ENCODE measurements around the gene SPOCD1.

Gene SPOCD1

GRCh38 chr1:31856140-31856539, 40.3 kb upstream of the SPOCD1 start:
- TF ChIP-seq CTCF (IDR thresholded peaks at IDR 0.05; ENCODE audit: borderline replicate concordance, insufficient read depth, low read depth, low read length) = no peak
- no peak overlapping the region for H3K4me3 ChIP-seq (ENCODE audit: low read depth, low read length)

GRCh38 chr1:31855038-31855845, 39.4 kb upstream of the SPOCD1 start:
- TF ChIP-seq CTCF (IDR thresholded peaks at IDR 0.05; ENCODE audit: borderline replicate concordance, insufficient read depth, low read depth, low read length) = no peak
- no peak overlapping the region for H3K4me3 ChIP-seq (ENCODE audit: low read depth, low read length)

GRCh38 chr1:31849653-31850052, 33.8 kb upstream of the SPOCD1 start:
- H3K4me3 ChIP-seq (ENCODE audit: low read depth, low read length) = no peak overlapping the region
- TF ChIP-seq CTCF (IDR thresholded peaks at IDR 0.05; ENCODE audit: borderline replicate concordance, insufficient read depth, low read depth, low read length) = no peak

GRCh38 chr1:31848381-31848897, 32.6 kb upstream of the SPOCD1 start:
- TF ChIP-seq CTCF (IDR thresholded peaks at IDR 0.05; ENCODE audit: borderline replicate concordance, insufficient read depth, low read depth, low read length) = no peak
- H3K4me3 ChIP-seq (ENCODE audit: low read depth, low read length) = no peak overlapping the region

GRCh38 chr1:31846484-31846883, 30.7 kb upstream of the SPOCD1 start:
- H3K4me3 ChIP-seq (ENCODE audit: low read depth, low read length) = no peak overlapping the region
- TF ChIP-seq CTCF (IDR thresholded peaks at IDR 0.05; ENCODE audit: borderline replicate concordance, insufficient read depth, low read depth, low read length) = no peak

- TF ChIP-seq CTCF (IDR thresholded peaks at IDR 0.05; ENCODE audit: borderline replicate concordance, insufficient read depth, low read depth, low read length) = no peak
- no peak overlapping the region for H3K4me3 ChIP-seq (ENCODE audit: low read depth, low read length)
Observed at GRCh38 chr1:31843506-31843905, 27.7 kb upstream of the SPOCD1 start.
